ENCODE measurements around the gene REXO5. TPM values are rescaled to one million over a fixed set of nuclear protein-coding genes. Genes with fewer than 3 reads are reported as not detected.

REXO5 gene
- total RNA-seq, 1 experiment from 2014 or later = 6.7 TPM

DNA sequence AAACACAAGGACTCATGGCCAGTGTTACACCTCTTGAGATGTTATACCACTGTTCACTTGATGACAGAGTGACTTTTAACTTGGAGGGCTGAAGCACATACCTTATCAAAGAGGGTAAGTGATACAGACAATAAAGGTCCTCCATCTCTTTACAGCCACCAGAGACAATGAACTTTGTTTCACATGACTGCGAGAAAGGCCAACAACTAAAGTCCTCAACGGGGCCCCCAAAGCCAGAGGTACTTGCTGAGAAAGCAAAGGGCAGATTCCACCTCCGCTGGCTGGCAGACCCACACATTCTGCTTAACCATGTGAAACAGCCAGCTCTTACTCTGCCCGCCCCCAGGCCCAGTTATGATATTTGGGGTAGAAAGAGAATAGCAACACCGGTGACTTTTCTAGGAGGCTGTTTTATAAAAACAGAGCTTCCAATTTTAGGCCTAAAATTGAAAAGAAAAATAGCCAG, 72.4 kb downstream of the REXO5 start:
- Histone ChIP-seq H3K23ac (ENCODE audit: insufficient read length, low read depth, low read length) (no peak overlapping the region), H3K4me2 (ENCODE audit: insufficient read depth, insufficient read length, low read length) (no peak overlapping the region), H2AK5ac (ENCODE audit: insufficient read length, low read length) (no peak overlapping the region), H3T11ph (ENCODE audit: low read length) (no peak overlapping the region), H2AFZ (ENCODE audit: low read length) (no peak overlapping the region), H4K5ac (ENCODE audit: insufficient read length, low read depth, low read length) (no peak overlapping the region), H4K91ac (ENCODE audit: insufficient read length, low read depth, low read length) (no peak overlapping the region), H3K27ac (ENCODE audit: insufficient read length, low read depth, low read length) (no peak overlapping the region), H3K56ac (ENCODE audit: insufficient read length, low read depth, low read length) (no peak overlapping the region), H2BK120ac (ENCODE audit: low read depth, low read length, poor library complexity, severe bottlenecking) (no peak overlapping the region), H2BK15ac (ENCODE audit: low read depth, low read length) (no peak overlapping the region), H3K4me1 (ENCODE audit: insufficient read depth, low read length) (no peaks in the 10 kb centered on the region; the same call in 1 of the 2 replicates), H3K27me3 (ENCODE audit: insufficient read depth, low read length) (no peaks in the 10 kb centered on the region), H3K79me2 (ENCODE audit: insufficient read depth, low read length) (peaks cover 5% of the 10 kb centered on the region; the same call in 1 of the 2 replicates), H2BK20ac (ENCODE audit: low read depth, low read length, poor library complexity, severe bottlenecking) (no peak overlapping the region), H4K20me1 (ENCODE audit: control insufficient read depth, insufficient read depth, insufficient read length) (no peaks in the 10 kb centered on the region), H3K18ac (ENCODE audit: insufficient read length, low read depth, low read length) (no peak overlapping the region), H3K79me1 (ENCODE audit: insufficient read depth, low read depth, low read length, poor library complexity, severe bottlenecking) (peaks cover 2% of the 10 kb centered on the region), H4K8ac (replicated peaks; ENCODE audit: insufficient read length, low read depth, low read length) (no peak overlapping the region), H3K23me2 (ENCODE audit: insufficient read length, low read depth, low read length, poor library complexity, severe bottlenecking) (no peaks in the 10 kb centered on the region), H3K14ac (ENCODE audit: insufficient read depth, low read length) (no peak overlapping the region), H2BK5ac (ENCODE audit: insufficient read length, low read length) (no peak overlapping the region), H3K4ac (ENCODE audit: low read depth, low read length) (no peak overlapping the region), H3K9me3 (ENCODE audit: control insufficient read depth, low read depth, low read length) (no peaks in the 10 kb centered on the region), H2BK12ac (ENCODE audit: insufficient read length, low read depth, low read length) (no peak overlapping the region), H3K9ac (ENCODE audit: extremely low read depth, insufficient read length, low read length) (no peak overlapping the region)
- Mint-ChIP-seq H3K36me3 (ENCODE audit: insufficient read depth in 1 of 3, low read depth in 3 of 3) (peaks cover 0 to 8% (median 0%) of the 10 kb centered on the region in 3 experiments; a peak in 3 of 7 replicates), H3K27me3 (ENCODE audit: low read depth) (no peaks in the 10 kb centered on the region), H3K4me1 (peaks cover 33 to 35% of the 10 kb centered on the region in 2 experiments), H3K4me3 (no peak overlapping the region), H3K9me3 (no peaks in the 10 kb centered on the region), H3K27ac (peak overlapping the region in 2 of 3 experiments; percentile 38 to 52; a peak in 1 of 7 replicates)
- TF ChIP-seq, protein P1, sequence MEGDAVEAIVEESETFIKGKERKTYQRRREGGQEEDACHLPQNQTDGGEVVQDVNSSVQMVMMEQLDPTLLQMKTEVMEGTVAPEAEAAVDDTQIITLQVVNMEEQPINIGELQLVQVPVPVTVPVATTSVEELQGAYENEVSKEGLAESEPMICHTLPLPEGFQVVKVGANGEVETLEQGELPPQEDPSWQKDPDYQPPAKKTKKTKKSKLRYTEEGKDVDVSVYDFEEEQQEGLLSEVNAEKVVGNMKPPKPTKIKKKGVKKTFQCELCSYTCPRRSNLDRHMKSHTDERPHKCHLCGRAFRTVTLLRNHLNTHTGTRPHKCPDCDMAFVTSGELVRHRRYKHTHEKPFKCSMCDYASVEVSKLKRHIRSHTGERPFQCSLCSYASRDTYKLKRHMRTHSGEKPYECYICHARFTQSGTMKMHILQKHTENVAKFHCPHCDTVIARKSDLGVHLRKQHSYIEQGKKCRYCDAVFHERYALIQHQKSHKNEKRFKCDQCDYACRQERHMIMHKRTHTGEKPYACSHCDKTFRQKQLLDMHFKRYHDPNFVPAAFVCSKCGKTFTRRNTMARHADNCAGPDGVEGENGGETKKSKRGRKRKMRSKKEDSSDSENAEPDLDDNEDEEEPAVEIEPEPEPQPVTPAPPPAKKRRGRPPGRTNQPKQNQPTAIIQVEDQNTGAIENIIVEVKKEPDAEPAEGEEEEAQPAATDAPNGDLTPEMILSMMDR (conservative IDR thresholded peaks at IDR 0.05) = no peak
- no peak for DNase-seq
- WGBS (ENCODE audit: extremely low coverage, insufficient read length, low lambda C conversion rate) = no CpG with 5 or more reads among the region's 5 CpGs

All from H9 (cell line).